Body of pancreas (tissue), 4 donors: ENCODE data around the gene WARS2.

ENCODE experiments used
- POLR2A ChIP-seq, 3 donors: fragments of 450-650 bp; IDR thresholded peaks; one replicate each; pipeline ENCODE4 v1.6.1; 2016; ENCODE audit warnings: antibody characterized with exemption in 3 of 3, mild to moderate bottlenecking in 2 of 3
- TF ChIP-seq, protein P1 (sequence below), 7 experiments: fragments of 450-650 bp in 4 of 7; fragments of 200-600 bp in 3 of 7; sonication (generic) in 3 of 7; IDR thresholded peaks; one replicate each; pipeline ENCODE4 v1.5.1; 2016 to 2019; ENCODE audit warnings: antibody characterized with exemption in 7 of 7

DNA sequence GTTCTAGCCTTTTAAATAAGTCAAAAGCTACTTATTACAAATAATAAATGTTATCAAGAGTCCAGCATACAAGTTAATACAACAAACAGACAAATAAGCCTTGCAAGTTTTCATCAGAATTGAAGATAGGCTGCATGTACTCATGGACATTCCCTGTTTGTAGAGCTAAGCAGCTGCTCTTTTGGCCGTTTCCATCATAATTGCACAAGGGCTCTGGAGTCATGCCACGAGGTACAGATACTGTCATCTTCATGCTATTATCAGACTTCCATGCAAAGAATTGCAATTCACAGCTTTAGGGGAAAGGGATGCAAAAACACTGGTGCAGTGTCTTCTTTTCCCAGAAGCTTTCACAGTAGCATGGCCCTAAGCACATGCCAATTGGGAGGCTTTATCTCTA lies 99.5 kb downstream of the WARS2 start:
- TF ChIP-seq, protein P1, sequence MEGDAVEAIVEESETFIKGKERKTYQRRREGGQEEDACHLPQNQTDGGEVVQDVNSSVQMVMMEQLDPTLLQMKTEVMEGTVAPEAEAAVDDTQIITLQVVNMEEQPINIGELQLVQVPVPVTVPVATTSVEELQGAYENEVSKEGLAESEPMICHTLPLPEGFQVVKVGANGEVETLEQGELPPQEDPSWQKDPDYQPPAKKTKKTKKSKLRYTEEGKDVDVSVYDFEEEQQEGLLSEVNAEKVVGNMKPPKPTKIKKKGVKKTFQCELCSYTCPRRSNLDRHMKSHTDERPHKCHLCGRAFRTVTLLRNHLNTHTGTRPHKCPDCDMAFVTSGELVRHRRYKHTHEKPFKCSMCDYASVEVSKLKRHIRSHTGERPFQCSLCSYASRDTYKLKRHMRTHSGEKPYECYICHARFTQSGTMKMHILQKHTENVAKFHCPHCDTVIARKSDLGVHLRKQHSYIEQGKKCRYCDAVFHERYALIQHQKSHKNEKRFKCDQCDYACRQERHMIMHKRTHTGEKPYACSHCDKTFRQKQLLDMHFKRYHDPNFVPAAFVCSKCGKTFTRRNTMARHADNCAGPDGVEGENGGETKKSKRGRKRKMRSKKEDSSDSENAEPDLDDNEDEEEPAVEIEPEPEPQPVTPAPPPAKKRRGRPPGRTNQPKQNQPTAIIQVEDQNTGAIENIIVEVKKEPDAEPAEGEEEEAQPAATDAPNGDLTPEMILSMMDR (IDR thresholded peaks at IDR 0.05), result no peak
- TF ChIP-seq POLR2A (IDR thresholded peaks at IDR 0.05), result no peak
